Endothelial cell of umbilical vein (primary cell): Measurements from ENCODE around the gene POLR2L. TPM values are rescaled to one million over a fixed set of nuclear protein-coding genes. Genes with fewer than 3 reads are reported as not detected.

Experiments used
- BruUV-seq: library from RNA; stranded (reverse); fragments of 400-500 nt; replicated peaks from 2 replicates; lab custom pipeline; 2021; lab: Mats Ljungman, UMichigan
- CTCF ChIA-PET: fragments of 300-600, 350-600 bp; sonication (Branson Sonifier 250); formaldehyde crosslinking; loops from one replicate; lab custom pipeline; 2021; ENCODE audit warnings: antibody characterized with exemption, inconsistent platforms; lab: Charles Lee
- POLR2A ChIA-PET: fragments of 300-600, 350-600 bp; sonication (Branson Sonifier 250); formaldehyde crosslinking; loops from one replicate; lab custom pipeline; 2021; ENCODE audit warnings: antibody characterized with exemption, inconsistent platforms; lab: Charles Lee
- DNase-seq: peaks from one replicate; pipeline ENCODE4 v3.0.0-alpha.2; 2011; ENCODE audit warnings: low read depth, low spot score
- FAIRE-seq: peaks from 2 replicates; lab custom pipeline; 2011; peaks lifted over from hg19 to GRCh38; lab: Jason Lieb, UNC
- H2AFZ ChIP-seq: 2 replicates; pipeline ENCODE4 v1.6.0; 2012; ENCODE audit warnings: low read depth, low read length, control low read depth, inconsistent platforms
- H3K27ac ChIP-seq: 2 replicates; pipeline ENCODE4 v1.5.1; 2011; ENCODE audit warnings: low read depth, mild to moderate bottlenecking, control low read depth, low read length, moderate library complexity; ENCODE audit not compliant: insufficient read depth
- H3K27me3 ChIP-seq, 2 experiments: 2 replicates each; pipeline versions ENCODE4 v1.6.0 to v1.6.1; 2011; ENCODE audit warnings: low read length in 2 of 2, mixed read lengths in 1 of 2; ENCODE audit not compliant: control insufficient read depth in 2 of 2, insufficient read depth in 2 of 2
- H3K36me3 ChIP-seq, 2 experiments: 2 replicates in 1 of 2; 3 replicates in 1 of 2; pipeline ENCODE4 v1.5.1; 2011; ENCODE audit warnings: low read length in 2 of 2, mild to moderate bottlenecking in 1 of 2, moderate library complexity in 1 of 2; ENCODE audit not compliant: control insufficient read depth in 2 of 2, insufficient read depth in 2 of 2; ENCODE audit errors: extremely low read depth in 1 of 2
- H3K4me1 ChIP-seq: 3 replicates; pipeline ENCODE4 v1.5.1; 2011; ENCODE audit warnings: mild to moderate bottlenecking, low read length; ENCODE audit not compliant: control insufficient read depth, insufficient read depth; ENCODE audit errors: extremely low read depth
- H3K4me2 ChIP-seq: 2 replicates; pipeline ENCODE4 v1.6.1; 2011; ENCODE audit warnings: low read length, control low read depth, mixed read lengths; ENCODE audit not compliant: insufficient read depth
- H3K4me3 ChIP-seq, 3 experiments: fragments of 200-600 bp in 1 of 3; sonication (generic), shearing (Covaris generic) in 1 of 3; replicated peaks in 1 of 3; 2 replicates each; pipeline ENCODE4 v1.5.1; 2011 to 2016; ENCODE audit warnings: control low read depth in 3 of 3, low read length in 3 of 3, mild to moderate bottlenecking in 2 of 3, inconsistent platforms in 1 of 3, low read depth in 1 of 3, moderate library complexity in 1 of 3; ENCODE audit not compliant: insufficient read depth in 1 of 3
- H3K79me2 ChIP-seq: 2 replicates; pipeline ENCODE4 v1.6.0; 2012; ENCODE audit warnings: low read length, inconsistent platforms; ENCODE audit not compliant: control insufficient read depth, insufficient read depth
- H3K9ac ChIP-seq: replicated peaks from 2 replicates; pipeline ENCODE3; 2011; ENCODE audit warnings: low read length, control low read depth; ENCODE audit not compliant: insufficient read depth; ENCODE audit errors: extremely low read depth
- H3K9me1 ChIP-seq: replicated peaks from 3 replicates; pipeline ENCODE4 v1.6.0; 2011; ENCODE audit warnings: mild to moderate bottlenecking, low read length; ENCODE audit not compliant: control insufficient read depth, insufficient read depth; ENCODE audit errors: extremely low read depth
- H3K9me3 ChIP-seq: replicated peaks from 2 replicates; pipeline ENCODE4 v1.5.1; 2012; ENCODE audit warnings: low read length, inconsistent platforms; ENCODE audit not compliant: control insufficient read depth, insufficient read depth
- H4K20me1 ChIP-seq: replicated peaks from 2 replicates; pipeline ENCODE3; 2011; ENCODE audit warnings: mild to moderate bottlenecking, low read length; ENCODE audit not compliant: control insufficient read depth, insufficient read depth; ENCODE audit errors: extremely low read depth
- EZH2 ChIP-seq: IDR thresholded peaks from 2 replicates; pipeline ENCODE4 v1.6.1; 2012; ENCODE audit warnings: borderline replicate concordance, low read depth, mild to moderate bottlenecking, moderate library complexity, low read length, inconsistent platforms; ENCODE audit not compliant: severe bottlenecking
- FOS ChIP-seq: IDR thresholded peaks from 2 replicates; pipeline ENCODE4 v1.6.1; 2011; ENCODE audit warnings: mild to moderate bottlenecking, low read length, moderate library complexity, borderline replicate concordance; ENCODE audit not compliant: insufficient read depth
- GATA2 ChIP-seq: IDR thresholded peaks from 2 replicates; pipeline ENCODE4 v1.7.0; 2011; ENCODE audit warnings: low read depth, mild to moderate bottlenecking, moderate library complexity, mixed read lengths, low read length; ENCODE audit not compliant: insufficient read length, insufficient read depth
- MYC ChIP-seq: IDR thresholded peaks from one replicate; pipeline ENCODE4 v1.6.1; 2011; ENCODE audit warnings: mild to moderate bottlenecking, low read depth, low read length
- POLR2A ChIP-seq: IDR thresholded peaks from 2 replicates; pipeline ENCODE4 v1.6.1; 2012; ENCODE audit warnings: low read depth, mild to moderate bottlenecking, control low read depth, low read length
- POLR2AphosphoS5 ChIP-seq: IDR thresholded peaks from 2 replicates; pipeline ENCODE4 v1.6.1; 2012; ENCODE audit warnings: low read depth, mild to moderate bottlenecking, control low read depth, low read length, moderate library complexity; ENCODE audit not compliant: insufficient read depth
- dilution Hi-C: fragments of 300-500 bp; cut with MboI; formaldehyde crosslinking; loops from one replicate; pipeline ENCODE4 v1.15.0; 2019; ENCODE audit warnings: low sequenced_read_pairs; ENCODE audit not compliant: extremely low pct_ligation_motif_present
- intact Hi-C: fragments of 100-400 bp; cut with micrococcal nuclease; formaldehyde crosslinking; loops from one replicate; pipeline ENCODE4 v1.10.0; 2022
- polyA plus RNA-seq, 4 experiments: library from polyadenylated mRNA; depleted of rRNA in 3 of 4; stranded (reverse) in 3 of 4; unstranded in 1 of 4; fragments of >200 nt; gene quantifications; 2 replicates each; pipeline versions ENCODE4 v1.2.1 to v1.2.3, GENCODE V29; 2011 to 2012; ENCODE audit warnings: missing spikeins in 1 of 4
- total RNA-seq: library from RNA; stranded (reverse); gene quantifications from 2 replicates; pipeline ENCODE4 v1.2.3, GENCODE V29; 2021
- TF ChIP-seq, protein P1 (sequence below), 2 donors: IDR thresholded peaks; 1 replicate in 1 of 2; 2 replicates in 1 of 2; pipeline ENCODE4 v1.5.1; 2011; ENCODE audit warnings: low read length in 2 of 2, mild to moderate bottlenecking in 2 of 2, moderate library complexity in 2 of 2, control low read depth in 1 of 2, inconsistent platforms in 1 of 2, low read depth in 1 of 2; ENCODE audit not compliant: insufficient read depth in 1 of 2; ENCODE audit errors: extremely low read depth in 1 of 2
- TF ChIP-seq, protein P2 (sequence below): IDR thresholded peaks from 2 replicates; pipeline ENCODE4 v1.6.1; 2011; ENCODE audit not compliant: insufficient read depth, insufficient read length

The POLR2L gene
- total and polyA plus RNA-seq, 2 donors (not counting 3 experiments of a cell fraction or from before 2014, with no cell fraction given): 146 to 259 TPM

DNA sequence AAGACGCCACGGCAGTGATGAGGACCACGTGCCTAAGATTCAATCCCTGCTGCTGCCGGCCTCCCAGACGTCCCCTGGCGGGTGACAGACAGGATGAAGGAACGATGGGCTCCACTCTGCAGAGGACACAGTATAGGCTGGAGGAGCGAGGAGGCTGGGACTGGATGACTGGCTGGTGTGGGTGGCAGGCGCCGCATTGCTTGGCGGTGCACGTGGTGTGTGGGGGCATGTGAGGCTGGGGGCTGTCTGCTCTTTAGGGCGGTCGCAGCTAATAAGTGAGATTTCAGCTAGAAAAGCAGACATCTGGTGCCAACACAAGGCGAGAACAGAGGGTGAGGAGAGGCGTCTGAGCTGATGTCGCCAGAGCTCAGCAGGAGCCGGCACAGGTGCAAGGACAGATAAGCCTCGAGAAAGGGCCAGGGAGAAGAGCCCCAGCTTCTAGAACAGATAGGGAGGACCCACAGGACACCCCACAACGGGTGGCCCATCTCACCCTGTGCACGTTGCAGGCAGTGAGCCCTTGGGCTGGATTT, 33.5 kb upstream of the POLR2L start:
- Histone ChIP-seq H2AFZ (no peak overlapping the region), H3K4me3 (no peak overlapping the region), H3K9ac (no peak overlapping the region), H4K20me1 (no peaks in the 10 kb centered on the region), H3K4me2 (no peak overlapping the region), H3K36me3 (peaks cover 0 to 3% of the 10 kb centered on the region in 2 experiments), H3K27ac (no peak overlapping the region), H3K4me1 (no peaks in the 10 kb centered on the region), H3K9me1 (no peaks in the 10 kb centered on the region), H3K27me3 (no peaks in the 10 kb centered on the region), H3K79me2 (no peaks in the 10 kb centered on the region), H3K9me3 (no peaks in the 10 kb centered on the region)
- intact Hi-C loops: no loop called here
- FAIRE-seq (no peak), DNase-seq (no peak)
- TF ChIP-seq POLR2A (no peak), POLR2AphosphoS5 (no peak), FOS (no peak), GATA2 (no peak), EZH2 (no peak), MYC (no peak)
- TF ChIP-seq, protein P1, sequence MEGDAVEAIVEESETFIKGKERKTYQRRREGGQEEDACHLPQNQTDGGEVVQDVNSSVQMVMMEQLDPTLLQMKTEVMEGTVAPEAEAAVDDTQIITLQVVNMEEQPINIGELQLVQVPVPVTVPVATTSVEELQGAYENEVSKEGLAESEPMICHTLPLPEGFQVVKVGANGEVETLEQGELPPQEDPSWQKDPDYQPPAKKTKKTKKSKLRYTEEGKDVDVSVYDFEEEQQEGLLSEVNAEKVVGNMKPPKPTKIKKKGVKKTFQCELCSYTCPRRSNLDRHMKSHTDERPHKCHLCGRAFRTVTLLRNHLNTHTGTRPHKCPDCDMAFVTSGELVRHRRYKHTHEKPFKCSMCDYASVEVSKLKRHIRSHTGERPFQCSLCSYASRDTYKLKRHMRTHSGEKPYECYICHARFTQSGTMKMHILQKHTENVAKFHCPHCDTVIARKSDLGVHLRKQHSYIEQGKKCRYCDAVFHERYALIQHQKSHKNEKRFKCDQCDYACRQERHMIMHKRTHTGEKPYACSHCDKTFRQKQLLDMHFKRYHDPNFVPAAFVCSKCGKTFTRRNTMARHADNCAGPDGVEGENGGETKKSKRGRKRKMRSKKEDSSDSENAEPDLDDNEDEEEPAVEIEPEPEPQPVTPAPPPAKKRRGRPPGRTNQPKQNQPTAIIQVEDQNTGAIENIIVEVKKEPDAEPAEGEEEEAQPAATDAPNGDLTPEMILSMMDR (IDR thresholded peaks at IDR 0.05; ENCODE audit: extremely low read depth in 1 of 2, insufficient read depth in 1 of 2, low read depth in 1 of 2, low read length in 2 of 2): no peak
- TF ChIP-seq, protein P2, sequence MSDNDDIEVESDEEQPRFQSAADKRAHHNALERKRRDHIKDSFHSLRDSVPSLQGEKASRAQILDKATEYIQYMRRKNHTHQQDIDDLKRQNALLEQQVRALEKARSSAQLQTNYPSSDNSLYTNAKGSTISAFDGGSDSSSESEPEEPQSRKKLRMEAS: no peak
- no TSS peak for BruUV-seq
- CTCF ChIA-PET: interaction anchor here (1.4 kb wide), 1 partner anchor 28 kb away, joined by 4 read pairs; no protein-coding TSS in a partner anchor
- dilution Hi-C loops: no loop called here
- POLR2A ChIA-PET: no interaction called here
